B cell (primary cell): ENCODE results near the gene ITGAE.
"Not testable (repeated sequence)": the region's sequence is repeated elsewhere in the genome, so short reads cannot be mapped to it uniquely, and the experiment has no call there.

Experiments used
- CTCF ChIP-seq: fragments of 200-600 bp; IDR thresholded peaks from one replicate; pipeline ENCODE4 v1.8.0; 2022; ENCODE audit warnings: antibody characterized with exemption, mild to moderate bottlenecking
- EZH2 ChIP-seq: IDR thresholded peaks from 2 replicates; pipeline ENCODE4 v1.6.1; 2012; ENCODE audit warnings: borderline replicate concordance, low read depth, mild to moderate bottlenecking, moderate library complexity, low read length; ENCODE audit not compliant: insufficient read depth, poor library complexity, severe bottlenecking

- not testable (repeated sequence) for TF ChIP-seq CTCF, EZH2
Observed at GRCh38 chr17:3793258-3793657, 7.7 kb downstream of the ITGAE start.
